Astrocyte (in vitro differentiated cells and primary cell): ENCODE data around the gene PSMB9. TPM values are rescaled to one million over a fixed set of nuclear protein-coding genes. Genes with fewer than 3 reads are reported as not detected.

Experiments
- DNase-seq: peaks from one replicate; pipeline ENCODE4 v3.0.0-alpha.2; 2010; ENCODE audit warnings: low read depth
- FAIRE-seq: peaks from 2 replicates; lab custom pipeline; 2011; peaks lifted over from hg19 to GRCh38; lab: Jason Lieb, UNC
- H2AFZ ChIP-seq: 2 replicates; pipeline ENCODE4 v1.6.0; 2012; ENCODE audit warnings: low read depth, low read length, inconsistent platforms
- H3K27ac ChIP-seq: 2 replicates; pipeline ENCODE4 v1.5.1; 2011; ENCODE audit warnings: low read depth, low read length, inconsistent platforms
- H3K27me3 ChIP-seq: 2 replicates; pipeline ENCODE4 v1.6.0; 2011; ENCODE audit warnings: low read length, inconsistent platforms; ENCODE audit not compliant: insufficient read depth
- H3K36me3 ChIP-seq: 2 replicates; pipeline ENCODE4 v1.5.1; 2011; ENCODE audit warnings: low read length, inconsistent platforms; ENCODE audit not compliant: insufficient read depth
- H3K4me1 ChIP-seq: 2 replicates; pipeline ENCODE4 v1.5.1; 2011; ENCODE audit warnings: low read length, inconsistent platforms; ENCODE audit not compliant: insufficient read depth
- H3K4me2 ChIP-seq: 2 replicates; pipeline ENCODE4 v1.6.0; 2012; ENCODE audit warnings: low read length, inconsistent platforms
- H3K4me3 ChIP-seq: 2 replicates; pipeline ENCODE4 v1.5.1; 2011; ENCODE audit warnings: low read depth, mild to moderate bottlenecking, low read length, inconsistent platforms; ENCODE audit not compliant: insufficient read depth
- H3K79me2 ChIP-seq: 2 replicates; pipeline ENCODE4 v1.6.0; 2012; ENCODE audit warnings: mild to moderate bottlenecking, low read length, inconsistent platforms; ENCODE audit not compliant: insufficient read depth
- H3K9ac ChIP-seq: 2 replicates; pipeline ENCODE4 v1.6.0; 2012; ENCODE audit warnings: mild to moderate bottlenecking, low read length, inconsistent platforms
- H3K9me3 ChIP-seq: 2 replicates; pipeline ENCODE4 v1.5.1; 2012; ENCODE audit warnings: low read depth, mild to moderate bottlenecking, low read length, inconsistent platforms; ENCODE audit not compliant: insufficient read depth
- H4K20me1 ChIP-seq: 2 replicates; pipeline ENCODE4 v1.6.0; 2012; ENCODE audit warnings: low read length, inconsistent platforms; ENCODE audit not compliant: insufficient read depth
- H3K27ac Mint-ChIP-seq: one replicate; pipeline ENCODE4 v1.8.0; 2021; ENCODE audit warnings: mild to moderate bottlenecking, mixed read lengths; ENCODE audit not compliant: unreplicated experiment
- H3K27me3 Mint-ChIP-seq: one replicate; pipeline ENCODE4 v1.8.0; 2021; ENCODE audit warnings: low read depth, mixed read lengths; ENCODE audit not compliant: unreplicated experiment
- H3K36me3 Mint-ChIP-seq: one replicate; pipeline ENCODE4 v1.8.0; 2021; ENCODE audit warnings: low read depth, mixed read lengths; ENCODE audit not compliant: unreplicated experiment
- H3K4me1 Mint-ChIP-seq: one replicate; pipeline ENCODE4 v1.8.0; 2021; ENCODE audit warnings: low read depth, mixed read lengths; ENCODE audit not compliant: unreplicated experiment
- H3K4me3 Mint-ChIP-seq: one replicate; pipeline ENCODE4 v1.8.0; 2021; ENCODE audit warnings: mild to moderate bottlenecking, moderate library complexity, mixed read lengths; ENCODE audit not compliant: unreplicated experiment
- H3K9me3 Mint-ChIP-seq: one replicate; pipeline ENCODE4 v1.8.0; 2021; ENCODE audit warnings: mild to moderate bottlenecking, mixed read lengths; ENCODE audit not compliant: unreplicated experiment
- EZH2 ChIP-seq: IDR thresholded peaks from 2 replicates; pipeline ENCODE4 v1.6.1; 2012; ENCODE audit warnings: mild to moderate bottlenecking, low read length, inconsistent platforms; ENCODE audit not compliant: insufficient read depth
- total RNA-seq: library from RNA; stranded (reverse); gene quantifications from 2 replicates; pipeline ENCODE4 v1.2.1, GENCODE V29; 2021
- TF ChIP-seq, protein P1 (sequence below): IDR thresholded peaks from 2 replicates; pipeline ENCODE4 v1.5.1; 2011; ENCODE audit warnings: low read depth, mild to moderate bottlenecking, inconsistent platforms, low read length, moderate library complexity; ENCODE audit not compliant: insufficient read depth

The PSMB9 gene
- total RNA-seq, 1 donor from 2014 or later = 34.1 TPM

DNA sequence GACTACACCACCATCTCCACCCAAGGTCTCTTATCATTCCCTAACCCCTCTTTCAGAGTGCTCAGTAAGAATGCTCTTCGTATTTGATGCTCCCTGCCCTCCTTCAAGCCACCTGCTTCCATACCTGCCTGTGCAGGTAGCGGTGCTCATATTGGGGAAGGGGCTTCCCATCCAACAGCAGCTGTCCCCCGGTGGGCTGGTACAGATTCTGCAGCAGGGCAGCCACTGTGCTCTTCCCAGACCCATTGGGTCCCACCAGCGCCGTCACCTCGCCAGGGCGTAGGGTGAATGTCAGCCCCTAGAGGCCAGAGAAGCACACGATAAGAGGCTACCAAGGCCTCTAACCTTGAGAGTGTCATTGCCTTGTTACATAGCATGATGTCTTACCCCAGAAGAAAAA lies 6.2 kb upstream of the PSMB9 start:
- no peak for DNase-seq
- Mint-ChIP-seq H3K36me3 (peaks cover 50% of the 10 kb centered on the region), H3K27ac (no peak overlapping the region), H3K4me1 (peaks cover 20% of the 10 kb centered on the region), H3K27me3 (peaks cover 15% of the 10 kb centered on the region), H3K9me3 (peaks cover 2% of the 10 kb centered on the region), H3K4me3 (peak overlapping the region; percentile 34)
- no peaks in the 10 kb centered on the region for H4K20me1 ChIP-seq
- H3K9ac ChIP-seq = no peak overlapping the region
- H3K79me2 ChIP-seq = peaks cover 8% of the 10 kb centered on the region
- H3K27me3 ChIP-seq = no peaks in the 10 kb centered on the region
- no peak overlapping the region for H3K4me2 ChIP-seq
- no peak for FAIRE-seq
- peaks cover 10% of the 10 kb centered on the region for H3K4me1 ChIP-seq
- H3K4me3 ChIP-seq = no peak overlapping the region
- TF ChIP-seq, protein P1, sequence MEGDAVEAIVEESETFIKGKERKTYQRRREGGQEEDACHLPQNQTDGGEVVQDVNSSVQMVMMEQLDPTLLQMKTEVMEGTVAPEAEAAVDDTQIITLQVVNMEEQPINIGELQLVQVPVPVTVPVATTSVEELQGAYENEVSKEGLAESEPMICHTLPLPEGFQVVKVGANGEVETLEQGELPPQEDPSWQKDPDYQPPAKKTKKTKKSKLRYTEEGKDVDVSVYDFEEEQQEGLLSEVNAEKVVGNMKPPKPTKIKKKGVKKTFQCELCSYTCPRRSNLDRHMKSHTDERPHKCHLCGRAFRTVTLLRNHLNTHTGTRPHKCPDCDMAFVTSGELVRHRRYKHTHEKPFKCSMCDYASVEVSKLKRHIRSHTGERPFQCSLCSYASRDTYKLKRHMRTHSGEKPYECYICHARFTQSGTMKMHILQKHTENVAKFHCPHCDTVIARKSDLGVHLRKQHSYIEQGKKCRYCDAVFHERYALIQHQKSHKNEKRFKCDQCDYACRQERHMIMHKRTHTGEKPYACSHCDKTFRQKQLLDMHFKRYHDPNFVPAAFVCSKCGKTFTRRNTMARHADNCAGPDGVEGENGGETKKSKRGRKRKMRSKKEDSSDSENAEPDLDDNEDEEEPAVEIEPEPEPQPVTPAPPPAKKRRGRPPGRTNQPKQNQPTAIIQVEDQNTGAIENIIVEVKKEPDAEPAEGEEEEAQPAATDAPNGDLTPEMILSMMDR = no peak
- TF ChIP-seq EZH2 = no peak
- no peak overlapping the region for H3K27ac ChIP-seq
- H3K9me3 ChIP-seq = no peaks in the 10 kb centered on the region
- H2AFZ ChIP-seq = no peak overlapping the region
- peaks cover 8% of the 10 kb centered on the region for H3K36me3 ChIP-seq

DNA sequence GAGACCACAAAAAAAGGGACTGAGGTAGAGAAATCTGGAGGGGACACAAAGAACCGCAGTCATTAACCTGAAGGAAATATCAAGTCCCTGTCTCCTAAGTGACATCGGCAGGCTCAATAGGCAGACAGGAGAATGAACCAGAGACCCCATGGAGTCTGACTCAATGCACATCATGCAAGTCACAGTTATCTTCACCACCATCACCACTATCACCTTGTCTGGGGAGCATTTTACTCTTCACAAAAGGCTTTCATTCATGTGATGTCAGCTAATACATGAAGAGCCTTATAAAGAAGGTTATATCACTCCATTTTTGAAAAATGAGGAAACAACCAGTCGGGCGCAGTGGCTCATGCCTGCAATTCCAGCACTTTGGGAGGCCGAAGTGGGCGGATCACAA lies 4.9 kb upstream of the PSMB9 start:
- Mint-ChIP-seq H3K9me3 (peaks cover 2% of the 10 kb centered on the region), H3K36me3 (peaks cover 47% of the 10 kb centered on the region), H3K4me3 (no peak overlapping the region), H3K4me1 (peaks cover 16% of the 10 kb centered on the region), H3K27ac (no peak overlapping the region), H3K27me3 (peaks cover 11% of the 10 kb centered on the region)
- no peaks in the 10 kb centered on the region for H3K9me3 ChIP-seq
- H3K27ac ChIP-seq = no peak overlapping the region
- DNase-seq (no peak), FAIRE-seq (no peak)
- H4K20me1 ChIP-seq = no peaks in the 10 kb centered on the region
- H3K27me3 ChIP-seq = no peaks in the 10 kb centered on the region
- TF ChIP-seq, protein P1 = no peak
- no peak overlapping the region for H3K9ac ChIP-seq
- no peak overlapping the region for H3K4me2 ChIP-seq
- H3K79me2 ChIP-seq = peaks cover 10% of the 10 kb centered on the region
- no peak overlapping the region for H2AFZ ChIP-seq
- peaks cover 11% of the 10 kb centered on the region for H3K4me1 ChIP-seq
- no peak overlapping the region for H3K4me3 ChIP-seq
- H3K36me3 ChIP-seq = peaks cover 8% of the 10 kb centered on the region

DNA sequence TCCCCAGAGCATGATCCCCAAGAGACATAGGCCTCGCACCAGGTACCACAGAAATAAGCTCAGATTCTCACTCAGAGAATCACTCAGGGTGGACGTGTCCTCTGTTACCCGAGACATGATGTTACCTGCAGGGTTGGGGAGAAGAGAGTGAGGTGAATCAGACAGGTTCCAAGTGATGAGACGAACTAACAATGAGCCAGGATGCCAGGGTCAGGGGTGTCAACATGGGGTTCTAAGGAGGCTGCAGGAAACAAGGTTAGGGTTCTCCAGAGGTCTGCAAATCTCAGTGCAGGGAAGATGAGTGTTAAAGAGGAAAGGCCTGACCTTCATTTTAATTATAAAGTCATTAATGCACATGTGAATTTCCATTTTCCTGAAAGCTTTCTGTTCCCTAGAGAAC lies 3.0 kb upstream of the PSMB9 start:
- Histone ChIP-seq H4K20me1 (no peaks in the 10 kb centered on the region), H3K4me3 (no peak overlapping the region), H3K9me3 (no peaks in the 10 kb centered on the region), H3K9ac (no peak overlapping the region), H3K4me1 (peaks cover 8% of the 10 kb centered on the region), H3K27me3 (peaks cover 3% of the 10 kb centered on the region), H3K4me2 (no peak overlapping the region), H3K79me2 (peaks cover 10% of the 10 kb centered on the region), H3K36me3 (peaks cover 8% of the 10 kb centered on the region), H3K27ac (no peak overlapping the region), H2AFZ (no peak overlapping the region)
- H3K27me3 Mint-ChIP-seq = peaks cover 22% of the 10 kb centered on the region
- FAIRE-seq = no peak
- TF ChIP-seq, protein P1 = no peak
- no peak for TF ChIP-seq EZH2
- H3K36me3 Mint-ChIP-seq = peaks cover 43% of the 10 kb centered on the region
- H3K4me3 Mint-ChIP-seq = peak overlapping the region; percentile 47
- H3K4me1 Mint-ChIP-seq = peaks cover 15% of the 10 kb centered on the region
- H3K27ac Mint-ChIP-seq = peak overlapping the region; percentile 13
- DNase-seq = no peak
- peaks cover 2% of the 10 kb centered on the region for H3K9me3 Mint-ChIP-seq
